IPS-20b (cell line): Measurements from ENCODE around the gene MYO1E.

Experiments
- H3K27ac ChIP-seq: one replicate; pipeline ENCODE4 v1.5.1; 2013; ENCODE audit warnings: low read length
- H3K27me3 ChIP-seq: 2 replicates; pipeline ENCODE4 v1.6.1; 2013; ENCODE audit warnings: mild to moderate bottlenecking, low read length, inconsistent platforms; ENCODE audit not compliant: insufficient read depth
- H3K36me3 ChIP-seq: 2 replicates; pipeline ENCODE4 v1.6.1; 2013; ENCODE audit warnings: low read depth, mild to moderate bottlenecking, inconsistent platforms, low read length, moderate library complexity; ENCODE audit not compliant: insufficient read depth
- H3K4me1 ChIP-seq: 2 replicates; pipeline ENCODE4 v1.6.1; 2013; ENCODE audit warnings: mild to moderate bottlenecking, control low read depth, inconsistent platforms, low read length, moderate library complexity; ENCODE audit not compliant: insufficient read depth
- H3K4me3 ChIP-seq: 2 replicates; pipeline ENCODE4 v1.5.1; 2013; ENCODE audit warnings: mild to moderate bottlenecking, low read length, inconsistent platforms
- H3K9ac ChIP-seq: 2 replicates; pipeline ENCODE4 v1.6.1; 2013; ENCODE audit warnings: low read depth, mild to moderate bottlenecking, inconsistent platforms, low read length, moderate library complexity
- H3K9me3 ChIP-seq: 2 replicates; pipeline ENCODE4 v1.6.1; 2013; ENCODE audit warnings: mild to moderate bottlenecking, low read depth, low read length, inconsistent platforms; ENCODE audit not compliant: insufficient read depth

Gene MYO1E

DNA sequence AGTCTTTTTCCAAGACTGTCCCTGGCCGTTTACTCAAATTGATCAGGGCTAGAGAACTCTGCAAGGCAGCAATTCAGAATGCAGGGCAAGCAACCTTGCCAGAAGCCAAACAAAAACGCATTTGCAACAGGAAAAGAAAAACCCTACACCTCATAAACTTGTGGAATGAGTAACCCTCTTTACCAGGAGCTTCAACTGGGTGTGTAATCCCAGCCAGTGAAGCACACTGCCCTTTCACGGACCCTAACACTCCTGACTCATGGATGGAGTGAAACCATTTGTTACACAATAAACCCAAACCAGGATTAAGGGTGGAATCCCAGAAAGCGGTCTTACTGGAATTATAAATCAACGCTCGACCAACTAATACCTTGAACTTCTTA, 180.8 kb downstream of the MYO1E start:
- Histone ChIP-seq H3K4me3 (no peak overlapping the region), H3K36me3 (peaks cover 69% of the 10 kb centered on the region), H3K9ac (no peak overlapping the region), H3K27me3 (no peaks in the 10 kb centered on the region), H3K9me3 (no peaks in the 10 kb centered on the region), H3K4me1 (no peaks in the 10 kb centered on the region), H3K27ac (no peak overlapping the region)

DNA sequence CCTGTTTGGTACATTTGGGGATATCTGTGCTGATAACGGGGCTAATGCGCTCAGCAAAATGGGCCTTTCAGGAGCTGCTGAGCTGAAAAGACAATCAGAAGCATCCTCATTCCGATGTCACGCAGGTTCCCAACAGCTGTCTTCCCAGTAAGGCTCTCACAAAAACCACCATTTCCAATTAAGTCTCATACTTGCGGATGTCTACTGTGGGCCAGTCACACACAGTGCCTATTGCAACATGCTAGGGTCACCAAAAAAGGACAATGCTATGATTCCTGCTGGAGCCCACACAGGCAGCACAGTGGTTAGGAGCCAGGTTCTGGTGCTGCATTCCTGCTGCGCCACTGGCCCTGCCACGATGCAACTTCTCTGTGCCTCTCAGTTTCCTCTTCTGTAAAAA, 182.4 kb downstream of the MYO1E start:
- H3K4me3 ChIP-seq: no peak overlapping the region
- no peak overlapping the region for H3K9ac ChIP-seq
- no peaks in the 10 kb centered on the region for H3K9me3 ChIP-seq
- no peaks in the 10 kb centered on the region for H3K4me1 ChIP-seq
- no peak overlapping the region for H3K27ac ChIP-seq
- no peaks in the 10 kb centered on the region for H3K27me3 ChIP-seq
- peaks cover 69% of the 10 kb centered on the region for H3K36me3 ChIP-seq

DNA sequence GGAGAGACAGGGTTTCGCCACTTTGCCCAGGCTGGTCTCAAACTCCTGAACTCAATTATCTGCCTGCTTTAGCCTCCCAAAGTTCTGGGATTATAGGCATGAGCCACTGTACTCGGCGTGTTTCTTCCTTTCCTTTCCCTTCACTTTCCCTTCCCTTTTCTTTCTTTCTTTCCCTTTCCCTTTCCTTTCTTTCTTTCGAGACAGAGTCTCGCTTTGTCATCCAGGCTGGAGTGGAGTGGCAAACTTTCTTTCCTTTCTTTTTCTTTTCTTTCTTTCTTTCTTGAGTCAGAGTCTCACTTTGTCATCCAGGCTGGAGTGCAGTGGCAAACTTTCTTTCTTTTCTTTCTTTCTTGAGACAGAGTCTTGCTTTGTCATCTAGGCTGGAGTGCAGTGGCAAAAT, 183.4 kb downstream of the MYO1E start:
- no peak overlapping the region for H3K27ac ChIP-seq
- no peaks in the 10 kb centered on the region for H3K9me3 ChIP-seq
- H3K4me3 ChIP-seq: no peak overlapping the region
- no peak overlapping the region for H3K9ac ChIP-seq
- no peaks in the 10 kb centered on the region for H3K4me1 ChIP-seq
- peaks cover 65% of the 10 kb centered on the region for H3K36me3 ChIP-seq
- no peaks in the 10 kb centered on the region for H3K27me3 ChIP-seq

DNA sequence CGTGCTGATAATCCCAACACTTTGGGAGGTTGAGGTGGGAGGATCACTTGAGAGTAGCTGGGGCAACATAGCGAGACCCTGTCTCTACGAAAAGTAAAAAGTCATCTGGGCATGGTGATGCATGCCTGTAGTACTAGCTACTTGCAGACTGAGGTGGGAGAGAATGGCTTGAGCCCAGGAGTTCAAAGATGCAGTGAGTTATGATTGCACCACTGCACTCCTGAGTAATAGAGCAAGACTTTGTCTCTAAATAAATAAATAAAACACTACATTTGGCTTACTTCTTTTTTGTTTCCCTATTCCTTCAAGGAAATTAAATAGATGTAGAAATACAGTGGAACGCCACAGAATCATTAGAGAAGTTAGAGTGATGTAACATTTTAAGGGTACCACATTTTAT, 186.2 kb downstream of the MYO1E start:
- H3K9me3 ChIP-seq: no peaks in the 10 kb centered on the region; the same call in 1 of the 2 replicates
- H3K27me3 ChIP-seq: no peaks in the 10 kb centered on the region
- H3K9ac ChIP-seq: no peak overlapping the region
- peaks cover 64% of the 10 kb centered on the region for H3K36me3 ChIP-seq
- H3K4me1 ChIP-seq: no peaks in the 10 kb centered on the region
- H3K4me3 ChIP-seq: no peak overlapping the region
- no peak overlapping the region for H3K27ac ChIP-seq

DNA sequence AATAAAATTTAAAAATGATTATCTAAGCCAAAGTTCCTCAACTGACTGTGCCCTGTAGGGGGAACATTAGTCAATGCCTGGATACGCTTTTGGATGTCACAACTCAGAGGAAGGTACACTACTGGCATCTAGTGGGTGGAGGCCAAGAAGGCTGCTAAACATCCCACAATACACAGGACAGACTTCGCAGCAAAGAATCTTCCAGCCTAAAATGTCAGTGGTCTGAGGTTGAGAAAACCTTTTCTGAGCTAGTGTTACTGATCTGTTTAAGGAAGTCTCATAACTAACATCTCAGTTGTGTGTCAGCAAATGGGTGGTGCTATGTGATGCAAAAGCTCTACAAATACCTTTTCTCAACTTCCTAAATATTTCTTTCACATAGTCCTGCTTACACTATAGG, 186.9 kb downstream of the MYO1E start:
- Histone ChIP-seq H3K4me1 (no peaks in the 10 kb centered on the region), H3K36me3 (peaks cover 65% of the 10 kb centered on the region), H3K4me3 (no peak overlapping the region), H3K9ac (no peak overlapping the region), H3K27me3 (no peaks in the 10 kb centered on the region), H3K9me3 (no peaks in the 10 kb centered on the region; the same call in 1 of the 2 replicates), H3K27ac (no peak overlapping the region)

DNA sequence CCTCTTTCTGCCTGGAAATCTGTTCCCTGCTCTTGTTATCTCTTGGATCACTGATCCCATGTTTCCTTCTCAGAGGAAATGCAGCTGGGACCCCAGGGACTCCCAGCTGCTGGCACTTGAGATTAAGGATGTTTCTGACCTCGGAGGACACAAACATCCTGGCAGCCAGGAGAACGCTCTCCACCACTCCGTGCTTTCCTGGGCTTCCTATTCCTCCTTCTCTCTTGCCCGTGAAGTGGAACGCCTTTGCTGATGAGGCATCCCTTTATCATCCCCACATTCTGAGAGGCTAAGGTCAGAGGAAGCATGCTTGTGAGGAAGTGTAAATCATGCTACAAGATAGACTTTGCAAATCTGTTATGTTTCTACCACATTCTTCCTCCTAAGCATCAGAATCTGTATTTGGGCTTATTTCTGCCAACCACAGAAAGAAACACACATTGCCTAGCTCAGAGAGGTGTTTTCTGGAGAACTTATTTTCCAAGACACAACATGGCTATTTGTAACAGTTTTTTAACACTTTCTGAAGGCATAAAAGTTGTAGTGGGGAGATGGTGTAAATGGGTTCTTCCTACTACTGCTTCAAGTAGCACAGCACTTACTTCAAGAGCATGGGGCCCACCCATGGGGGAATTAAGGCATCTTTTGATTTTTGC, 191.6 kb downstream of the MYO1E start:
- no peak overlapping the region for H3K27ac ChIP-seq
- no peak overlapping the region for H3K4me3 ChIP-seq
- no peaks in the 10 kb centered on the region; the same call in 1 of the 2 replicates for H3K9me3 ChIP-seq
- no peaks in the 10 kb centered on the region for H3K27me3 ChIP-seq
- no peak overlapping the region for H3K9ac ChIP-seq
- no peaks in the 10 kb centered on the region for H3K4me1 ChIP-seq
- peaks cover 63% of the 10 kb centered on the region for H3K36me3 ChIP-seq

DNA sequence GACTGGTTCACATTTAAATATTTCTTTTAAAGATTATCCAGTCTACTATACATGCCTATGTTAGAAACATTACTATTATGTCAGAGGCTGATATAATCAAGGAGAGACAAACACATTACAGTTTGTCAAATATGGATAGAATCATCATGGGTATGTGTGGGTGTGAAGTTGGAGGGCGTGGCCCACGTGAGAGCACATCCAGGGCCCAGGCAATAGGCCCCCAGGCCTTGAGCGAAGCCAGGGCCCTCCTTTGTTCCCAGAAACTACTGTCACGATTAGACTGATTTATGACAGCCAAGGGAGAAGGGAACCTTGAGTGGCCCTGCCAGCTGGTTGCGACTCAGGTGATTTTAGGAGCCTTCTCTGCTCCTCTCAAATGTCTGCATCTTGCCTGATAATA, 193.0 kb downstream of the MYO1E start:
- H3K27me3 ChIP-seq: no peaks in the 10 kb centered on the region
- no peaks in the 10 kb centered on the region; the same call in 1 of the 2 replicates for H3K9me3 ChIP-seq
- H3K4me3 ChIP-seq: no peak overlapping the region
- H3K9ac ChIP-seq: no peak overlapping the region
- no peak overlapping the region for H3K27ac ChIP-seq
- H3K36me3 ChIP-seq: peaks cover 56% of the 10 kb centered on the region
- H3K4me1 ChIP-seq: no peaks in the 10 kb centered on the region

DNA sequence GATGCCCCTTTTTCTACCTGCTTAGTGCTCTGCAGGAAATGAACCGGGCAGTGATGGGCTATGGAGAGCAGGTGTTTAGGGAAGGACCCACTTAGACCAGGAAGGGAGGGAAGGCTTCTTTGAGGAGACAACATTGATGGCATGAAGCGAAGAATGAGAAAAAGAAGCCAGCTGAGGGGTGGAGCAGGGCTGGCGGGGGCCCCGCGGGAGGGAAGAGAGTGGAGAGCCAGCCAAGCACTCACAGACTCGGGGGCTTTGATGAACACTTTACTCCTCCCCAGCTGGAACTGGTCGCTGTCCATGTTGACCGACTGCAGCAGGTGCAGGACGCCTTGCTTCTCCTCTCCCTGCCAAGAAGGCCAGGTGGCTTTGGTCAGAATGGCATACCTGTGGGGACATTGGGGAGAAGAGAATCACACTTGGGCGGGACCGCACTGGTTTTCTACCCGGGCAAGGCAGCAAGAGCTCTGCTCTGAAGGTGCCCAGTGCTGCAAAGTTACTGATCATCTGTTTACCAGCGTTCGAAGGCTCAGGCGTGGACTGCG, 194.4 kb downstream of the MYO1E start:
- Histone ChIP-seq H3K9ac (no peak overlapping the region), H3K27ac (no peak overlapping the region), H3K27me3 (no peaks in the 10 kb centered on the region), H3K36me3 (peaks cover 51% of the 10 kb centered on the region), H3K9me3 (no peaks in the 10 kb centered on the region; the same call in 1 of the 2 replicates), H3K4me1 (no peaks in the 10 kb centered on the region), H3K4me3 (no peak overlapping the region)

DNA sequence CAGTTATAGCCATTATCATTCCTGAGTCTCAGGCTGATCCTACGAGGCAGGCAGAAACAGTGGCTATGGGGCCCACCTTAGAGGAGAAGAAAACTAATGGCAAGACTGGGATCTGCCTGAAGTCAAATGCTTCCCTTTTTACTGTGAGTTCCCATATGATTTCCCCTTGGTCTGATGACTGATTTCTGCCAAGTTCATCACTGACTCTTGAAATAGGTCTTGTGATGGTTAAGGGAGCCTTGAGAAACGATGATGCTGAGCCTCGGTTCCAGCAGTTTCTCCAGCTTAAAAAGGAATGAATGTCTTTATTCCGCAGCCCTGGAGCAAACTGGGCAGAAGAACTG, 195.4 kb downstream of the MYO1E start:
- Histone ChIP-seq H3K4me1 (no peaks in the 10 kb centered on the region), H3K36me3 (peaks cover 53% of the 10 kb centered on the region), H3K9ac (no peak overlapping the region), H3K27me3 (no peaks in the 10 kb centered on the region), H3K27ac (no peak overlapping the region), H3K9me3 (no peaks in the 10 kb centered on the region), H3K4me3 (no peak overlapping the region)

DNA sequence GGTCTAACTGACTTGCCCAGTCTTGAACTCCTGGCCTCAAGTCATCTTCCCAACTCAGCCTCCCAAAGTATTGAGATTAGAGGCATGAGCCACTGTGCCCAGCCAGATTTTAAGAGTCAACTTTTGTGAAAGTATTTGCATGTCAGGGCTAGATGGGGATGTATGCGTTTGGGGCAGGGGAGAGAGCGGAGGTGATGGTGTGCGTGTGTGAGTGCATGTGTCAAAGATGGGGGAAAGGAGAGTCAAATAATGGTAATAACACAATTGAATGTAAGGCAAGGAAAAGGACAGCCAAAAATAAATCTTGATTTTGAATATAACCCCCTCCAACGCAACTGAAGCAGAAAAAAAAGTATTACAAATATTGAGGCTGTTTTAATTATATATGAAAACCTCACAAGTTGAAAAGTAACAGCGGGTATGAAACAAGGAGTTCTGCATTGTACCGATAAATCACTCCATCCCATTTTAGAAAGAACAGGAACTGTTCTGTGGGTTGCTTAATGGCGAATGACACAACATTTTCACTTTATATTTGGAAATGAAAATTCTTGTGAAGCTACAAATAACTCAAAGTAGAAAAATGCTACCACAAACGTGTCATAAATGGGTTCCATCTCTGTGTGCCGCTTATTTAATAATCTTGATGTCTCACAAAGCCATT, 195.9 kb downstream of the MYO1E start:
- peaks cover 54% of the 10 kb centered on the region for H3K36me3 ChIP-seq
- H3K27ac ChIP-seq: no peak overlapping the region
- no peaks in the 10 kb centered on the region for H3K27me3 ChIP-seq
- no peak overlapping the region for H3K4me3 ChIP-seq
- H3K9ac ChIP-seq: no peak overlapping the region
- H3K4me1 ChIP-seq: no peaks in the 10 kb centered on the region
- no peaks in the 10 kb centered on the region for H3K9me3 ChIP-seq

DNA sequence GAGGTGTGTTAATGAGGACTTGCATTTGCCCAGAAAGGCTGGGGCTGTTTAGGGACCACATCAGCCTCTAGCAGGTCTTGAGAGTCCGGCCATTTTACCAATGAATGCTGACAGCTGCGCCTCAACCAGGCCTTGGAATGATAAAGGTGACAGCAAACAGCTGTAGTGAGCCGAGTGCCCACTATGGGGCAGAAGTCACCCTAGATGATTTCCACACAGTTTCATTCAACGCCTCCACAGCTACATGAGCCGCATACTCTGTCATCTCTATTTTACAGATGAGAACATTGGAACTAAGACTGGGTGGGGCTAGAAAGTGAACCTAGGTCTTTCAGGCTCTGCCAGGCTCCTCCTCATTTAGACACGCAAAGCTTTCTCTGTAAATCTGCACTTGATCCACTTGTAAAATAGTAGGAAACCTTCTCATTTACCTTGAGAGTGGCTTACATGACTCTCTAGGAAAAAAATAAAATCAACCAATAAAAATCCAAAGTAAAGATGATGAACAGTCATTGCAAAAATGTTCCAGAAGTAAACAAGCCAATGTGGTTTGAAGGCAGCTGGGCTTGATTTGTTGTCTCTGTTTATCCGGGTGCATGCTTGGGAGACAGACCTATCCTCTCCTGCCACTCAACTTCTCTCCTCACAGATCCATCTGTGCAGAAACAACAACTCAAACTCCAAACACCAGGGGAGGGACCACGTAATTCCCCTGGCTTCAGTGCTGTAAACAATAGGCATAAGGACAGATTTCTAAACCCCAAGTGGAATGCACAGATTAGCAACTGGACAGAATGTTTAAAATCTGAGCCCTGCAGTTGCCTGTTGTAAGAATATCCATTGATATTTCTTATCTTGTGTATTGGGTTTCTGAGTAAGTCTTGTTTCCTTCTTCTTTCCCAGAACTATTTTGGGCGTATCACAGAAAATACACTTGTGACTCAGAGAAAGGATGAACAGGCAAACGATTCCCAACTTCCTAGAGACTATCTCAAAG, 197.5 kb downstream of the MYO1E start:
- Histone ChIP-seq H3K4me1 (no peaks in the 10 kb centered on the region), H3K27ac (no peak overlapping the region), H3K9ac (no peak overlapping the region), H3K9me3 (no peaks in the 10 kb centered on the region), H3K4me3 (no peak overlapping the region), H3K36me3 (peaks cover 64% of the 10 kb centered on the region), H3K27me3 (no peaks in the 10 kb centered on the region)
